HG02870 (cell line): ENCODE results near the gene GOLGA3.
"Not testable (repeated sequence)": the region's sequence is repeated elsewhere in the genome, so short reads cannot be mapped to it uniquely, and the experiment has no call there.

ENCODE experiments used
- ATAC-seq: cut with Tn5 transposase; IDR thresholded peaks from one replicate; pipeline ENCODE4 v1.9.1; 2021; ENCODE audit warnings: mild to moderate bottlenecking, moderate library complexity; ENCODE audit not compliant: unreplicated experiment

Gene GOLGA3

GRCh38 chr12:132779781-132780353, 48.8 kb downstream of the GOLGA3 start:
- ATAC-seq, result no peak

GRCh38 chr12:132777614-132778013, 51.1 kb downstream of the GOLGA3 start:
- no peak for ATAC-seq

- no peak for ATAC-seq
These were observed 51.7 kb downstream of the GOLGA3 start for GRCh38 chr12:132776816-132777568.

- not testable (repeated sequence) for ATAC-seq
These were observed 52.4 kb downstream of the GOLGA3 start for GRCh38 chr12:132776230-132776625.

GRCh38 chr12:132775502-132776229, 53.0 kb downstream of the GOLGA3 start:
- no peak for ATAC-seq

DNA sequence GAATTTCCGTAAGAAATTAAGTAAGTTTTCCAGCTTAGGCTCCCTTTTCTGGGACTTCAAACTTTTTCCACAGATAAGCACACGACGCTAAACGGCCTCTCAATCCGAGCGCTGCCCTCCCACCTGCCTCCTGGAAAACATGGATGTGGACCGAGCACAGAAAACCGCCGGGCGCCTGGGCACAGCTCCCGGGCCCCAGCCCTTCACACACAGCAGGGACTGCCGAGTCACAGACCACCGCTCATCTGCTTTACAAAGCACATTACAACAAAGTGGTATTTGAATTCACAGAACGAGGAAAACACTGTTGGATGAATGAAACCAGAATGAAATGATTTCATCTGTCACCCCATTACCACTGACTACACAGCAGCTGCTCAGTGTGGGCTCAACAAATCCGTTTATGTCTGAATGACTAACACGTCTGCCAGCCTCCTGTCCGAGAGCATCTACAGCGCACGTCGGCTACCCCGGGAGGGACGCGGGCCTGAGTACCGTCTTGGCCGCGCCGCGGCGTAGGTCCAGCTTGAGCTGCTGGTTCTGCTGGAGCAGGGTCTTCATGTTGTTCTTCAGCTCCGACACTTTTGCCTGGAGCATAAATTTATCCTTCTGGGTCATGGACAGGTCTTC, 53.9 kb downstream of the GOLGA3 start:
- no peak for ATAC-seq

GRCh38 chr12:132774159-132774558, 54.5 kb downstream of the GOLGA3 start:
- ATAC-seq, result no peak

DNA sequence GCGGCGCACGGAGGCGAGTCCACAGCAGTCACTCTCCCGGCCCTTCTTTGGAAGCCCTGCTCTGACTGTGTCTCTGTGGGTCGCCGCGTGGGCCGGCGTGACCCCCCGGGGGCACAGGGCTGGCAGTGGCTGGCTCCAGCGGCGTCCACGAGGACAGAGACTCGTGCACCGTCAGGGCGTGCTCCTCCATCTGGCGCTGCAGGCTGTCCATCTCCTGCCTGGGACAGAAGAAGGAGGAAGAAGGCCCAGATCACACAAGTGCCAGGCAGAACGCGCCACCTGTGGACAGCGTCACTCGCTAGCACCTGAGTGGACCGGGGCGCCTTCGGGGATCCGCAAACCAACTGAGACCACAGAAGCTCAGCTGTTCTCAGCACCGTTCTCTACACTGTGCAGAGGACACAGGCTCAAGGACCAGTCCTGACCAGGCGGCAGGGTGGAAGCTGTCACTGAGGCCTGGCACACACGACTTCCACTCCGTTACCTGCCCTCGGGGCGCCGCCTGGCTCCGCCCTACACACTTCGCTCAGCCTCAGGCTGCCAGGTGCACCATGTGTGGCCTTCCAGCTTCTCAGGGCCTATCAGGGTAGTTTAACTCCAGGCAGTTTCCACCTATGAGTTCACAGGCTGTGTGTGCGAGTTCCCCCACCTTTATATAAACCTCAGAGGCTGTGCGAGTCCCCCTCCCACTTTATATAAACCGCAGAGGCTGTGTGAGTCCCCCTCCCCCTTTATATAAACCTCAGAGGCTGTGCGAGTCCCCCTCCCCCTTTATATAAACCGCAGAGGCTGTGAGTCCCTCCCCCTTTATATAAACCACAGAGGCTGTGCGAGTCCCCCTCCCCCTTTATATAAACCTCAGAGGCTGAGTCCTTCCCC, 55.4 kb downstream of the GOLGA3 start:
- ATAC-seq, result no peak

DNA sequence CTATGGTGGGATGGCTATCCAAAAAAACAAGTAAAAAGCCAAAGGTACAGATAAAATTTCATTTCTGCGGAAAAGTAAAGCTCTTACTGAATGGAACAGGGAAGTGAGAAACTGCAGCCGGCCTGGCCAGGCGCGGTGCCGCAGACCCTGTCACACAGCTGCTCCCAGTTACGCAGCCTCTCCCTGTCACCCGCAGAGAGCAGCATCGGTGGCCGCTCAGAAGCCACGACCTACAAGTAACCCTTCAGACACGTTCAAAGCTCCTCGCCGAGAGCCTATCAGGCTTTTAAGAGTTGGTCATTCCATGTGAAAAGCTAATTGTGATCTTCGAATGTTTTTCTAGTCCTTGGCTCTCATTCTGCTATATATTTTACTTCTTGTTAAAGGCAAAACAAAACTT, 56.1 kb downstream of the GOLGA3 start:
- ATAC-seq, result no peak

DNA sequence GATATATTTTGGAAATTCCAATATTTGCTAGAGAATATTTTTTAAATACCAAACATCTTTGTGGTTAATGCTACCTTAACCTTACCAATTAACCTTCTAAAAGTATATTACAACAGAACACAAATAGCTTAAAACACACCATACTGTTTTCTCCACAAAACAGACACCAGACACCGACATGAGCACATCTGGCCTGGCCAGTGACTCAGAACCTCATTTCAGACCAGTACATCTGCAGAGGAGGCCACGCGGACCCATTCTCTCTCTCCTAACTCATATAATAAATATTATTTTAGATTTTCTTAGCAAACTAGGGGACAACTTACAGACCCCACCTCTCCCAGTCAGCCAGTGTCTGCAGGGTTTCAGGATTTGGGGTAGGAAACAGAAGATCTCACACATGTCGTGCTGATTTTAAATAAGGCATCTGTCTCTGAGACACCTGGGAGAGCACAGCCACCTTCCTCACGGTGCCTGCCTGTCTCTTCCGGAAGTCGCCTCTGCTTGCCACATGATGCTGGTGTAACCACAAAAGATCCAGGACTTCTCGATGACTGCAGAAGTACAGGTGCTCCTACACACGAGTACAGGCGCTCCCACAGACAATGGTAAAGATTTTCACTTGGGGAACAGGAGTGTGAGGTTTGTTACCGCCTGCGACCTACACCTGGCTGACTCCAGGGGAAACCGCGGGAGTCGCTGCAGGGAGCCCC, 57.4 kb downstream of the GOLGA3 start:
- ATAC-seq, result no peak

DNA sequence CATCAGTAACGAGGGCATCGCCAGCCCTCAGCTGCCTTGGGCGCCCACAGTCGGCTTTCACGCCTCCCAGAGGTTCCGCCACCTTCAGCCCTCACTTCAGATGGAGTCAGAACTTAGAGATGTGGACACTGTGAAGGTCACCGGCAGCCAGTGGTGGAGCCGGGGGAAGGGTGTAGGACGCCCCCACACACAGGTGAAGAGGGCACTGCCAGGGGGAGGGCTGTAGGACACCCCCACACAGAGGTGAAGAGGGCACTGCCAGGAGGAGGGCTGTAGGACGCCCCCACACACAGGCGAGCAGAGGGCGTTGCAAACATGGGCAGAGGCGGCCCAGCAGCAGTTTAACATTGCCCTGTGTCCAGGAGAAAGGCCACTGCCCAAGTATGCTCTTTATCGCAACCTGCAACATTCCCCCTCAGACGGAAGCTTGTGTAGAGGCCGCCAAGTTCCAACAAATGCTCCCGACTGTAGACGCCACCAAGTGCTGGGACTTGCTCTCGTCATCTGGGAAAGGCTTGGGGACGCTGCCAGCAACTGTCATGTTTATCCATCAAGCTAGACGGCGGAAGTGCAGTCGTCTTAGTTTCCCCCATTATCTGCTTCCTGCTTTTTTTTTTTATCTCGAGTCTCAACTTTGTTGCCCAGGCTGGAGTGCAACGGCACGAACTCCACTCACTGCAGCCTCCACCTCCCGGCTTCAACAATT, 62.1 kb downstream of the GOLGA3 start:
- no peak for ATAC-seq

DNA sequence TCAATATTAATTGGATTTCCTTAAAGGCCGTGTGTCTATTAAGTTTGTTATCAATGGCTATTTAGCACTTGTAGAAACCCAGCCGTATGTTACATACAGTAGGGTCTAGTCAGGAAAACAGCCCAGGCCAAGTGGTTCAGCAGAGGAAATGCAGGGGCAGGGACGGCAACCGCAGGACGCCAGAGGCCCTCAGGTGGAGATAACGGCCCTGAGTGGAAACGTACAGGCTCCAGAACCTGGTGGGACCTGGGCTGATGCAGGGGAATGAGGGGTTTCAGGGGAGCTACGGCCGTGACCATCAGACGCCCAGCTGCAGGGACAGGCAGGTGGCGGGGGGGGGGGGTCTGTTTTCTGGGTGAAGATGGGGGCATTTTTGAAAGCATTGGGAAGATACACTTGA, 63.3 kb downstream of the GOLGA3 start:
- no peak for ATAC-seq

GRCh38 chr12:132764231-132764630, 64.4 kb downstream of the GOLGA3 start:
- no peak for ATAC-seq

GRCh38 chr12:132761921-132762583, 66.6 kb downstream of the GOLGA3 start:
- peak; percentile 68 for ATAC-seq

GRCh38 chr12:132761032-132761920, 67.4 kb downstream of the GOLGA3 start, which contains the start of gene ANKLE2:
ANKLE2 (minus strand) TSS chr12:132761832; CDS start chr12:132761798, 34 bp downstream.
- peak; percentile 14 for ATAC-seq

- no peak for ATAC-seq
These were observed 69.3 kb downstream of the GOLGA3 start for GRCh38 chr12:132759359-132759758.

DNA sequence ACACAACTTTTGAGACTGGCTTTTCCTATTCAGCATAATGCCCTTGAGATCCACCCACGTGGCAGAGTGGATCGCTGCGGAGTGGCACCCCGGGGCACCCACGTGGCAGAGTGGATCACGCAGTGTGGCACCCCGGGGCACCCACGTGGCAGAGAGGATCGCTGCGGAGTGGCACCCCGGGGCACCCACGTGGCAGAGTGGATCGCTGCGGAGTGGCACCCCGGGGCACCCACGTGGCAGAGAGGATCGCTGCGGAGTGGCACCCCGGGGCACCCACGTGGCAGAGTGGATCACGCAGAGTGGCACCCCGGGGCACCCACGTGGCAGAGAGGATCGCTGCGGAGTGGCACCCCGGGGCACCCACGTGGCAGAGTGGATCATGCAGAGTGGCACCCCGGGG, 69.8 kb downstream of the GOLGA3 start:
- ATAC-seq, result not testable (repeated sequence)
